ENCODE measurements around the gene ZSCAN10.

DNA sequence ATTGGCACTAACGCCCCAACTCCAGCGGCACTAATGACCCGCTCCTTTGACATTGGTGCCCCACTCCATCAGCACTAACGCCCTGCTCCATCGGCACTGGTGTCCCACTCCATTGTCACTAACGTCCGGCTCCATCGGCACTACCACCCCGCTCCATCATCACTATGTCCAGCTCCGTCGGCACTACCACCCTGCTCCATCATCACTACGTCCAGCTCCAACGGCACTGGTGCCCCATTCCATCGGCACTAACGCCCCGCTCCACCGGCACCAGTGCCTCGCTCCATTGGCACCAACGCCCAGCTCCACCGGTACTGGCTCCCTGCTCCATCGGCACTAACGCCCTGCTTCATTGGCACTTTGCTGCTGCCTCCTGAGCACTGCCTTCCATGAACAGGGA lies 43.2 kb upstream of the ZSCAN10 start:
- TF ChIP-seq, protein P1, sequence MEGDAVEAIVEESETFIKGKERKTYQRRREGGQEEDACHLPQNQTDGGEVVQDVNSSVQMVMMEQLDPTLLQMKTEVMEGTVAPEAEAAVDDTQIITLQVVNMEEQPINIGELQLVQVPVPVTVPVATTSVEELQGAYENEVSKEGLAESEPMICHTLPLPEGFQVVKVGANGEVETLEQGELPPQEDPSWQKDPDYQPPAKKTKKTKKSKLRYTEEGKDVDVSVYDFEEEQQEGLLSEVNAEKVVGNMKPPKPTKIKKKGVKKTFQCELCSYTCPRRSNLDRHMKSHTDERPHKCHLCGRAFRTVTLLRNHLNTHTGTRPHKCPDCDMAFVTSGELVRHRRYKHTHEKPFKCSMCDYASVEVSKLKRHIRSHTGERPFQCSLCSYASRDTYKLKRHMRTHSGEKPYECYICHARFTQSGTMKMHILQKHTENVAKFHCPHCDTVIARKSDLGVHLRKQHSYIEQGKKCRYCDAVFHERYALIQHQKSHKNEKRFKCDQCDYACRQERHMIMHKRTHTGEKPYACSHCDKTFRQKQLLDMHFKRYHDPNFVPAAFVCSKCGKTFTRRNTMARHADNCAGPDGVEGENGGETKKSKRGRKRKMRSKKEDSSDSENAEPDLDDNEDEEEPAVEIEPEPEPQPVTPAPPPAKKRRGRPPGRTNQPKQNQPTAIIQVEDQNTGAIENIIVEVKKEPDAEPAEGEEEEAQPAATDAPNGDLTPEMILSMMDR (IDR thresholded peaks at IDR 0.05 in 2 of 3, conservative IDR thresholded peaks at IDR 0.05 in 1 of 3; ENCODE audit: borderline replicate concordance in 1 of 3, insufficient read depth in 1 of 3, low read depth in 2 of 3, low read length in 2 of 3): no peak
- TF ChIP-seq EZH2 (IDR thresholded peaks at IDR 0.05) (no peak), TCF7L2 (IDR thresholded peaks at IDR 0.05; ENCODE audit: borderline replicate concordance, extremely low read depth, insufficient read depth, insufficient read length) (no peak), ZFX (IDR thresholded peaks at IDR 0.05) (no peak), RAD21 (IDR thresholded peaks at IDR 0.05; ENCODE audit: low read depth) (no peak), POLR2A (IDR thresholded peaks at IDR 0.05; ENCODE audit: borderline replicate concordance, extremely low read depth, insufficient read depth, insufficient read length) (no peak), CEBPB (IDR thresholded peaks at IDR 0.05; ENCODE audit: low read depth) (no peak), EGR1 (IDR thresholded peaks at IDR 0.05; ENCODE audit: low read depth) (no peak), ATF3 (IDR thresholded peaks at IDR 0.05) (no peak), POLR2AphosphoS5 (IDR thresholded peaks at IDR 0.05; ENCODE audit: low read depth, low read length) (no peak)
- TF ChIP-seq, protein P2, sequence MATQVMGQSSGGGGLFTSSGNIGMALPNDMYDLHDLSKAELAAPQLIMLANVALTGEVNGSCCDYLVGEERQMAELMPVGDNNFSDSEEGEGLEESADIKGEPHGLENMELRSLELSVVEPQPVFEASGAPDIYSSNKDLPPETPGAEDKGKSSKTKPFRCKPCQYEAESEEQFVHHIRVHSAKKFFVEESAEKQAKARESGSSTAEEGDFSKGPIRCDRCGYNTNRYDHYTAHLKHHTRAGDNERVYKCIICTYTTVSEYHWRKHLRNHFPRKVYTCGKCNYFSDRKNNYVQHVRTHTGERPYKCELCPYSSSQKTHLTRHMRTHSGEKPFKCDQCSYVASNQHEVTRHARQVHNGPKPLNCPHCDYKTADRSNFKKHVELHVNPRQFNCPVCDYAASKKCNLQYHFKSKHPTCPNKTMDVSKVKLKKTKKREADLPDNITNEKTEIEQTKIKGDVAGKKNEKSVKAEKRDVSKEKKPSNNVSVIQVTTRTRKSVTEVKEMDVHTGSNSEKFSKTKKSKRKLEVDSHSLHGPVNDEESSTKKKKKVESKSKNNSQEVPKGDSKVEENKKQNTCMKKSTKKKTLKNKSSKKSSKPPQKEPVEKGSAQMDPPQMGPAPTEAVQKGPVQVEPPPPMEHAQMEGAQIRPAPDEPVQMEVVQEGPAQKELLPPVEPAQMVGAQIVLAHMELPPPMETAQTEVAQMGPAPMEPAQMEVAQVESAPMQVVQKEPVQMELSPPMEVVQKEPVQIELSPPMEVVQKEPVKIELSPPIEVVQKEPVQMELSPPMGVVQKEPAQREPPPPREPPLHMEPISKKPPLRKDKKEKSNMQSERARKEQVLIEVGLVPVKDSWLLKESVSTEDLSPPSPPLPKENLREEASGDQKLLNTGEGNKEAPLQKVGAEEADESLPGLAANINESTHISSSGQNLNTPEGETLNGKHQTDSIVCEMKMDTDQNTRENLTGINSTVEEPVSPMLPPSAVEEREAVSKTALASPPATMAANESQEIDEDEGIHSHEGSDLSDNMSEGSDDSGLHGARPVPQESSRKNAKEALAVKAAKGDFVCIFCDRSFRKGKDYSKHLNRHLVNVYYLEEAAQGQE (IDR thresholded peaks at IDR 0.05; ENCODE audit: low read depth): no peak

All from HCT116 (cell line).